Activated T-helper 1 cell treated with anti-CD3 and anti-CD28 coated beads, Interleukin-12 subunit alpha, Interleukin-12 subunit beta, Interleukin-2, Interleukin-4 antibody, amounts not matched to agents 30 ng/mL and 10 ng/mL and 1 ng/mL, durations not matched to agents 14 hours and 24 hours and 36 hours (primary cell): Measurements from ENCODE around the gene EP400. TPM values are rescaled to one million over a fixed set of nuclear protein-coding genes. Genes with fewer than 3 reads are reported as not detected.

Experiments
- DNase-seq: peaks from one replicate; pipeline ENCODE4 v3.0.0; 2021; ENCODE audit warnings: low spot score
- H3K27ac Mint-ChIP-seq: one replicate; pipeline ENCODE4 v1.8.0; 2021; ENCODE audit warnings: mild to moderate bottlenecking, mixed read lengths
- H3K27me3 Mint-ChIP-seq: one replicate; pipeline ENCODE4 v1.8.0; 2022; ENCODE audit warnings: mild to moderate bottlenecking, moderate library complexity, mixed read lengths; ENCODE audit not compliant: insufficient read depth
- H3K36me3 Mint-ChIP-seq: one replicate; pipeline ENCODE4 v1.8.0; 2021; ENCODE audit warnings: low read depth, mixed read lengths
- H3K4me1 Mint-ChIP-seq: one replicate; pipeline ENCODE4 v1.8.0; 2021; ENCODE audit warnings: low read depth, mixed read lengths
- H3K4me3 Mint-ChIP-seq: one replicate; pipeline ENCODE4 v1.8.0; 2021; ENCODE audit warnings: mild to moderate bottlenecking, moderate library complexity, mixed read lengths
- H3K9me3 Mint-ChIP-seq: one replicate; pipeline ENCODE4 v1.8.0; 2021; ENCODE audit warnings: mixed read lengths
- intact Hi-C: fragments of 100-400 bp; cut with micrococcal nuclease; formaldehyde crosslinking; loops from one replicate; pipeline ENCODE4 v1.15.1; 2024
- total RNA-seq: library from RNA; stranded (reverse); gene quantifications from 2 replicates; pipeline ENCODE4 v1.2.3, GENCODE V29; 2022

Gene EP400
- total RNA-seq, 1 donor from 2014 or later, result 66.6 TPM

GRCh38 chr12:132130690-132131089, 180.9 kb downstream of the EP400 start:
- no peaks in the 10 kb centered on the region for H3K27me3 Mint-ChIP-seq
- H3K4me3 Mint-ChIP-seq, result no peak overlapping the region
- no peaks in the 10 kb centered on the region for H3K4me1 Mint-ChIP-seq
- intact Hi-C loops, result no loop called here
- H3K9me3 Mint-ChIP-seq, result peaks cover 7% of the 10 kb centered on the region
- H3K27ac Mint-ChIP-seq, result no peak overlapping the region
- no peak for DNase-seq
- H3K36me3 Mint-ChIP-seq, result peaks cover 16% of the 10 kb centered on the region

Other genes with a start within 250 kb of the EP400 start
- 65.3 and 69.3 TPM in 2 replicates for gene SFSWAP, start 238.9 kb upstream of the EP400 start, total RNA-seq
- 0.39 and 0.81 TPM in 2 replicates for gene MMP17, start 121.5 kb upstream of the EP400 start, total RNA-seq
- gene ULK1, start 55.3 kb upstream of the EP400 start, total RNA-seq, result 28.4 TPM in 2 replicates
- 92.1 and 100.0 TPM in 2 replicates for gene PUS1, start 20.7 kb upstream of the EP400 start, total RNA-seq
- 48.8 and 55.0 TPM in 2 replicates for gene DDX51, start 194.4 kb downstream of the EP400 start, total RNA-seq
- gene NOC4L, start 194.5 kb downstream of the EP400 start, total RNA-seq, result 49.5 and 51.3 TPM in 2 replicates